B cell (primary cell): Measurements from ENCODE around the gene NBEA.

ENCODE experiments used
- EZH2 ChIP-seq: IDR thresholded peaks from 2 replicates; pipeline ENCODE4 v1.6.1; 2012; ENCODE audit warnings: borderline replicate concordance, low read depth, mild to moderate bottlenecking, moderate library complexity, low read length; ENCODE audit not compliant: insufficient read depth, poor library complexity, severe bottlenecking
- TF ChIP-seq, protein P1 (sequence below): fragments of 200-600 bp; IDR thresholded peaks from one replicate; pipeline ENCODE4 v1.8.0; 2022; ENCODE audit warnings: antibody characterized with exemption, mild to moderate bottlenecking

DNA sequence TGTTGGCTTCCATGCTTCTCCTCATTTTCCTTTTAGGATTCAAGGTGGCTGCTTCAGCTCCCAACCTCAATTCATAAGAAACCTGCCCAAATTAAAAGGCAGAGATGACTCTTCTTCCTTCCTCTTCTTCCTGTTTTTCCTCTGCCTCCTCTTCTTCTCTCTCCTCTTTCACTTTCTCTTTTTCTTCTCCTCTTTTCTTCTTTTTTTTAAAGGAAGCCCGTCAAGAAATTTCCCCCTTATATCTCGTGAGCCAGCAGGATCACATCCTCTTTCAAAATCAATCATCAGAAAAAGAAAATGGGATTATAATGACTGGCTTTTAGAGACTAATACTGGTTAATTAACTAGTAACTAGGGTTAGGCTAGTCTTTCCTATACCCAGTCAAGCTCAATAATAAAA, 220.3 kb downstream of the NBEA start:
- TF ChIP-seq, protein P1, sequence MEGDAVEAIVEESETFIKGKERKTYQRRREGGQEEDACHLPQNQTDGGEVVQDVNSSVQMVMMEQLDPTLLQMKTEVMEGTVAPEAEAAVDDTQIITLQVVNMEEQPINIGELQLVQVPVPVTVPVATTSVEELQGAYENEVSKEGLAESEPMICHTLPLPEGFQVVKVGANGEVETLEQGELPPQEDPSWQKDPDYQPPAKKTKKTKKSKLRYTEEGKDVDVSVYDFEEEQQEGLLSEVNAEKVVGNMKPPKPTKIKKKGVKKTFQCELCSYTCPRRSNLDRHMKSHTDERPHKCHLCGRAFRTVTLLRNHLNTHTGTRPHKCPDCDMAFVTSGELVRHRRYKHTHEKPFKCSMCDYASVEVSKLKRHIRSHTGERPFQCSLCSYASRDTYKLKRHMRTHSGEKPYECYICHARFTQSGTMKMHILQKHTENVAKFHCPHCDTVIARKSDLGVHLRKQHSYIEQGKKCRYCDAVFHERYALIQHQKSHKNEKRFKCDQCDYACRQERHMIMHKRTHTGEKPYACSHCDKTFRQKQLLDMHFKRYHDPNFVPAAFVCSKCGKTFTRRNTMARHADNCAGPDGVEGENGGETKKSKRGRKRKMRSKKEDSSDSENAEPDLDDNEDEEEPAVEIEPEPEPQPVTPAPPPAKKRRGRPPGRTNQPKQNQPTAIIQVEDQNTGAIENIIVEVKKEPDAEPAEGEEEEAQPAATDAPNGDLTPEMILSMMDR, result no peak
- no peak for TF ChIP-seq EZH2
